WTC11 (cell line): ENCODE data around the gene TIMP4. TPM values are rescaled to one million over a fixed set of nuclear protein-coding genes. Genes with fewer than 3 reads are reported as not detected.

Experiments used
- ATAC-seq: fragments of 200-7000 bp; cut with Tn5 transposase; 2 replicates; pipeline ENCODE4 v1.10.0; 2021; ENCODE audit warnings: mild to moderate bottlenecking, moderate library complexity
- CTCF ChIA-PET: fragments of 300-600 bp; sonication (Branson Sonifier 250); formaldehyde crosslinking; loops from one replicate; lab custom pipeline; 2021; ENCODE audit warnings: antibody characterized with exemption; lab: Charles Lee
- POLR2A ChIA-PET: fragments of 350-600 bp; sonication (Branson Sonifier 250); formaldehyde crosslinking; loops from one replicate; lab custom pipeline; 2021; ENCODE audit warnings: antibody characterized with exemption; lab: Charles Lee
- DNase-seq: peaks from one replicate; pipeline ENCODE4 v3.0.0; 2021; ENCODE audit warnings: low spot score
- H3K27ac Mint-ChIP-seq: 2 replicates; pipeline ENCODE4 v1.8.0; 2021; ENCODE audit warnings: mixed read lengths
- H3K27me3 Mint-ChIP-seq: 2 replicates; pipeline ENCODE4 v1.8.0; 2021; ENCODE audit warnings: low read depth, mild to moderate bottlenecking, moderate library complexity, mixed read lengths
- H3K36me3 Mint-ChIP-seq: 2 replicates; pipeline ENCODE4 v1.8.0; 2021; ENCODE audit warnings: mixed read lengths
- H3K4me1 Mint-ChIP-seq: 2 replicates; pipeline ENCODE4 v1.8.0; 2022; ENCODE audit warnings: mixed read lengths
- H3K4me3 Mint-ChIP-seq: 2 replicates; pipeline ENCODE4 v1.8.0; 2021; ENCODE audit warnings: mild to moderate bottlenecking, moderate library complexity, mixed read lengths
- H3K9me3 Mint-ChIP-seq: 2 replicates; pipeline ENCODE4 v1.8.0; 2021; ENCODE audit warnings: mixed read lengths
- CBFB ChIP-seq: sonication (generic); formaldehyde crosslinking; IDR thresholded peaks from 2 replicates; pipeline ENCODE4 v1.8.1; 2022; ENCODE audit warnings: mild to moderate bottlenecking, low read depth, missing genetic modification reagents
- CREM ChIP-seq: sonication (generic); formaldehyde crosslinking; IDR thresholded peaks from 2 replicates; pipeline ENCODE4 v1.8.1; 2022; ENCODE audit warnings: mild to moderate bottlenecking, missing genetic modification reagents, moderate library complexity
- EMX1 ChIP-seq: fragments of 250-450 bp; sonication (Bioruptor Pico); IDR thresholded peaks from 2 replicates; pipeline ENCODE4 v1.8.0; 2021; ENCODE audit warnings: mild to moderate bottlenecking
- FOXJ3 ChIP-seq: sonication (generic); formaldehyde crosslinking; IDR thresholded peaks from 2 replicates; pipeline ENCODE4 v1.9.0; 2021; ENCODE audit warnings: missing genetic modification reagents, mild to moderate bottlenecking, borderline replicate concordance
- FOXP1 ChIP-seq: sonication (generic); formaldehyde crosslinking; IDR thresholded peaks from 2 replicates; pipeline ENCODE4 v1.8.0; 2022; ENCODE audit warnings: missing genetic modification reagents, mild to moderate bottlenecking, moderate library complexity, borderline replicate concordance
- HMGA2 ChIP-seq: fragments of 250-450 bp; sonication (Bioruptor Pico); IDR thresholded peaks from 2 replicates; pipeline ENCODE4 v1.4.0; 2021; ENCODE audit warnings: mild to moderate bottlenecking, moderate library complexity
- MYBL2 ChIP-seq: sonication (generic); formaldehyde crosslinking; IDR thresholded peaks from 2 replicates; pipeline ENCODE4 v1.8.1; 2023; ENCODE audit warnings: mild to moderate bottlenecking, moderate library complexity, missing genetic modification reagents
- NFE2L1 ChIP-seq: sonication (generic); formaldehyde crosslinking; IDR thresholded peaks from 2 replicates; pipeline ENCODE4 v1.8.1; 2023; ENCODE audit warnings: missing genetic modification reagents
- NR2C2 ChIP-seq: sonication (generic); formaldehyde crosslinking; IDR thresholded peaks from 2 replicates; pipeline ENCODE4 v1.8.0; 2022; ENCODE audit warnings: mild to moderate bottlenecking, missing genetic modification reagents
- RELA ChIP-seq: sonication (generic); formaldehyde crosslinking; IDR thresholded peaks from 2 replicates; pipeline ENCODE4 v1.8.1; 2022; ENCODE audit warnings: missing genetic modification reagents, mild to moderate bottlenecking, borderline replicate concordance
- SMAD4 ChIP-seq: sonication (generic); formaldehyde crosslinking; IDR thresholded peaks from 2 replicates; pipeline ENCODE4 v1.8.0; 2022; ENCODE audit warnings: mild to moderate bottlenecking, missing genetic modification reagents
- ZNF138 ChIP-seq: sonication (generic); formaldehyde crosslinking; conservative IDR thresholded peaks from 2 replicates; pipeline ENCODE4 v1.8.1; 2022; ENCODE audit warnings: mild to moderate bottlenecking, moderate library complexity, missing genetic modification reagents
- ZNF263 ChIP-seq: sonication (generic); formaldehyde crosslinking; IDR thresholded peaks from 2 replicates; pipeline ENCODE4 v1.8.1; 2022; ENCODE audit warnings: low read depth, mild to moderate bottlenecking, moderate library complexity, missing genetic modification reagents
- ZNF423 ChIP-seq: fragments of 250-450 bp; sonication (Bioruptor Pico); IDR thresholded peaks from 2 replicates; pipeline ENCODE4 v2.1.2; 2022; ENCODE audit warnings: mild to moderate bottlenecking, moderate library complexity
- total RNA-seq: library from RNA; stranded (reverse); gene quantifications from 3 replicates; pipeline ENCODE4 v1.2.3, GENCODE V29; 2021
- TF ChIP-seq, protein P1 (sequence below): fragments of 250-450 bp; sonication (Bioruptor Pico); IDR thresholded peaks from 2 replicates; pipeline ENCODE4 v1.9.0; 2021; ENCODE audit warnings: moderate library complexity, mild to moderate bottlenecking, inconsistent platforms, borderline replicate concordance
- TF ChIP-seq, protein P2 (sequence below): sonication (generic); formaldehyde crosslinking; IDR thresholded peaks from 2 replicates; pipeline ENCODE4 v1.8.0; 2022; ENCODE audit warnings: mild to moderate bottlenecking, missing genetic modification reagents
- TF ChIP-seq, protein P3 (sequence below): fragments of 200-600 bp; IDR thresholded peaks from 2 replicates; pipeline ENCODE4 v1.8.0; 2022; ENCODE audit warnings: antibody characterized with exemption
- TF ChIP-seq, protein P4 (sequence below): sonication (generic); formaldehyde crosslinking; IDR thresholded peaks from 2 replicates; pipeline ENCODE4 v1.8.1; 2023; ENCODE audit warnings: mild to moderate bottlenecking, missing genetic modification reagents, moderate library complexity
- TF ChIP-seq, protein P5 (sequence below): sonication (generic); formaldehyde crosslinking; IDR thresholded peaks from 2 replicates; pipeline ENCODE4 v1.8.0; 2023; ENCODE audit warnings: missing genetic modification reagents, mild to moderate bottlenecking, borderline replicate concordance
- TF ChIP-seq, protein P6 (sequence below): sonication (generic); formaldehyde crosslinking; conservative IDR thresholded peaks from 2 replicates; pipeline ENCODE4 v1.8.1; 2022; ENCODE audit warnings: mild to moderate bottlenecking, missing genetic modification reagents
- TF ChIP-seq, protein P7 (sequence below): sonication (generic); formaldehyde crosslinking; IDR thresholded peaks from 2 replicates; pipeline ENCODE4 v1.8.0; 2022; ENCODE audit warnings: mild to moderate bottlenecking, missing genetic modification reagents

The TIMP4 gene
- total RNA-seq, 1 experiment from 2014 or later = 11.8 TPM

DNA sequence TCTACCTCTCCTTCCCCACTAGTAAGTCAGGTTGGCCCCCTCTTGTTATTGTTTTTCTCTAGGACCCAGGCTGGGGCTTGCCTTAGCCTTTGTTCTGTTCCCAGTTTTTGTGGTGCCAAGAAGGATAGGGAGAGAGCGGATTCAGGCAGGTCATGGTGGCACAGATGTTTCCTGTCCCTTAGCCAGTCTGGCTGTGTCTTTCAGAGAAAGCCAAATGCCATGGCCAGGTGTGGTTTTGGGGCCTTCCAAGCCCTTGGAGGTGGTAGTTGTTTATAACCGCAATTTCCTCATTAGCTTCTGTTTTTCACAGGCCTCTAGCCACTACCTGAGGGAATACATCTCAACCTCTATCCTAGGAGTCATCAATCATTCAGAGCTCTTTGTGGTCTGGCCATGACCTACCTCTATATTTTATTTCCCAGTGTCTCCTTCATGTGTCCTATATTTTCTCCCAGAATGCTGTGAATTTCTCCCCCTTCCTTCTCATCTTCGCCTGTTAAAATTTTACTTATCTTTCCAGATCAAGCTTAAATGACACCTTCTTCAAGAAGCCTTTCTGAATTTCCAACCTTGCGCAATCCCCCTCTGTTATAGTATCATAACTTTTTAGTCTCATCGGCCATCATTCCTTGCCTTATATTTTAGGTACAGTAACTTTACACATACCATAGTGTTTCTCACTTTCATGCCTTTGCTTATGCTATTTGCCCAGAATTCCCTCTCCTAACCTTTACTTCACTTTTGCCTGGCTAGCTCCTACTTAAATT is 38.2 kb downstream of the TIMP4 start (continued):
- TF ChIP-seq, protein P1, sequence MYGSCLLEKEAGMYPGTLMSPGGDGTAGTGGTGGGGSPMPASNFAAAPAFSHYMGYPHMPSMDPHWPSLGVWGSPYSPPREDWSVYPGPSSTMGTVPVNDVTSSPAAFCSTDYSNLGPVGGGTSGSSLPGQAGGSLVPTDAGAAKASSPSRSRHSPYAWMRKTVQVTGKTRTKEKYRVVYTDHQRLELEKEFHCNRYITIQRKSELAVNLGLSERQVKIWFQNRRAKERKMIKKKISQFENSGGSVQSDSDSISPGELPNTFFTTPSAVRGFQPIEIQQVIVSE (CRISPR knock-in tag) = no peak
- TF ChIP-seq EMX1 (CRISPR knock-in tag) (no peak), RELA (no peak), CBFB (CRISPR knock-in tag) (no peak), HMGA2 (CRISPR knock-in tag) (no peak), FOXP1 (CRISPR knock-in tag) (no peak), ZNF423 (CRISPR knock-in tag) (no peak), MYBL2 (CRISPR knock-in tag) (no peak)
- TF ChIP-seq, protein P2, sequence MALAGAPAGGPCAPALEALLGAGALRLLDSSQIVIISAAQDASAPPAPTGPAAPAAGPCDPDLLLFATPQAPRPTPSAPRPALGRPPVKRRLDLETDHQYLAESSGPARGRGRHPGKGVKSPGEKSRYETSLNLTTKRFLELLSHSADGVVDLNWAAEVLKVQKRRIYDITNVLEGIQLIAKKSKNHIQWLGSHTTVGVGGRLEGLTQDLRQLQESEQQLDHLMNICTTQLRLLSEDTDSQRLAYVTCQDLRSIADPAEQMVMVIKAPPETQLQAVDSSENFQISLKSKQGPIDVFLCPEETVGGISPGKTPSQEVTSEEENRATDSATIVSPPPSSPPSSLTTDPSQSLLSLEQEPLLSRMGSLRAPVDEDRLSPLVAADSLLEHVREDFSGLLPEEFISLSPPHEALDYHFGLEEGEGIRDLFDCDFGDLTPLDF (CRISPR knock-in tag) = no peak
- TF ChIP-seq, protein P3, sequence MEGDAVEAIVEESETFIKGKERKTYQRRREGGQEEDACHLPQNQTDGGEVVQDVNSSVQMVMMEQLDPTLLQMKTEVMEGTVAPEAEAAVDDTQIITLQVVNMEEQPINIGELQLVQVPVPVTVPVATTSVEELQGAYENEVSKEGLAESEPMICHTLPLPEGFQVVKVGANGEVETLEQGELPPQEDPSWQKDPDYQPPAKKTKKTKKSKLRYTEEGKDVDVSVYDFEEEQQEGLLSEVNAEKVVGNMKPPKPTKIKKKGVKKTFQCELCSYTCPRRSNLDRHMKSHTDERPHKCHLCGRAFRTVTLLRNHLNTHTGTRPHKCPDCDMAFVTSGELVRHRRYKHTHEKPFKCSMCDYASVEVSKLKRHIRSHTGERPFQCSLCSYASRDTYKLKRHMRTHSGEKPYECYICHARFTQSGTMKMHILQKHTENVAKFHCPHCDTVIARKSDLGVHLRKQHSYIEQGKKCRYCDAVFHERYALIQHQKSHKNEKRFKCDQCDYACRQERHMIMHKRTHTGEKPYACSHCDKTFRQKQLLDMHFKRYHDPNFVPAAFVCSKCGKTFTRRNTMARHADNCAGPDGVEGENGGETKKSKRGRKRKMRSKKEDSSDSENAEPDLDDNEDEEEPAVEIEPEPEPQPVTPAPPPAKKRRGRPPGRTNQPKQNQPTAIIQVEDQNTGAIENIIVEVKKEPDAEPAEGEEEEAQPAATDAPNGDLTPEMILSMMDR = no peak

DNA sequence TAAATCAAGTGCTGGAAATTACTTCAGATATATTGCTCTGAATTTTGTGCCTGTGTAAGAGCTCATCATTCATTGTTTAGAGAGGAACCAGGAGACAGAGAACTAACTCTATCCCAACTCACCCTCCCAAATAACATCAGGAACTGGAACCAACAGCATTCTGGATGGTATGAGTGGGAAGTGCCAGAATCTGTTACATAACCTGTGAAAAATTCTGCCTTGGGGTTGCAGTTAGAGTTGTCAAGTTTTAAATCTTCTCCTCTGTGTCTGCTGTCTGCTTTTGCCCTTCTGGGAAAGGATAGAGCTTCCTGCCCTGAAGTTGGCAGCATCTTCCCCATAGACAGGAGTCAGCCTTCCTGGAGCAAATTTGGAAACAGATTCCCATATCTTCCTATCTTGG is 41.2 kb downstream of the TIMP4 start:
- ChIA-PET CTCF (no interaction called here), POLR2A (no interaction called here)
- TF ChIP-seq, protein P3 = no peak
- TF ChIP-seq CREM (CRISPR knock-in tag) = no peak
- TF ChIP-seq SMAD4 (CRISPR knock-in tag) = no peak
- TF ChIP-seq, protein P4, sequence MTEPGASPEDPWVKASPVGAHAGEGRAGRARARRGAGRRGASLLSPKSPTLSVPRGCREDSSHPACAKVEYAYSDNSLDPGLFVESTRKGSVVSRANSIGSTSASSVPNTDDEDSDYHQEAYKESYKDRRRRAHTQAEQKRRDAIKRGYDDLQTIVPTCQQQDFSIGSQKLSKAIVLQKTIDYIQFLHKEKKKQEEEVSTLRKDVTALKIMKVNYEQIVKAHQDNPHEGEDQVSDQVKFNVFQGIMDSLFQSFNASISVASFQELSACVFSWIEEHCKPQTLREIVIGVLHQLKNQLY (CRISPR knock-in tag) = no peak
- TF ChIP-seq ZNF138 = no peak
- no peak for TF ChIP-seq ZNF263 (CRISPR knock-in tag)

DNA sequence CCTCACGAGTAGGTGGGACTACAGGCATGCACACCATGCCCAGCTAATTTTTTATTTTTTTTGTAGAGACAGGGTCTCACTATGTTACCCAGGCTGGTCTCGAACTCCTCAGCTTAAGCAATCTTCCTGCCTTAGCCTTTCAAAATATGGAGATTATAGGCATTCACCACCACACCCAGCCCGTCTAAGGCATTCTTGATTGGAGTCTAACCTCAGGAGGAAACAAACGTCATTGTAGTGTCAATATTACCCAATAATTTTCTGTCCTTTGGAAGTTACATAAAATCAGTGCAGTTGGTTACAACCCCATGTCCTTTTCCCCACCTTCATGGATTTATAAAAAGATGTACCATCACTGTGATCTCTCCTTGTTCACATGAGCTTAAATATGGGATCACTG is 41.8 kb downstream of the TIMP4 start:
- Mint-ChIP-seq H3K27me3 (no peaks in the 10 kb centered on the region), H3K36me3 (no peaks in the 10 kb centered on the region), H3K4me1 (no peaks in the 10 kb centered on the region), H3K4me3 (no peak overlapping the region), H3K27ac (no peak overlapping the region), H3K9me3 (peaks cover 2% of the 10 kb centered on the region)
- ATAC-seq (no peak), DNase-seq (no peak)
- ChIA-PET POLR2A (interaction anchor here (0.6 kb wide), 1 partner anchor 121 kb away, joined by 3 read pairs; no protein-coding TSS in a partner anchor), CTCF (interaction anchor here (1.3 kb wide), 1 partner anchor 8 kb away, joined by 4 read pairs; no protein-coding TSS in a partner anchor)
- TF ChIP-seq, protein P5, sequence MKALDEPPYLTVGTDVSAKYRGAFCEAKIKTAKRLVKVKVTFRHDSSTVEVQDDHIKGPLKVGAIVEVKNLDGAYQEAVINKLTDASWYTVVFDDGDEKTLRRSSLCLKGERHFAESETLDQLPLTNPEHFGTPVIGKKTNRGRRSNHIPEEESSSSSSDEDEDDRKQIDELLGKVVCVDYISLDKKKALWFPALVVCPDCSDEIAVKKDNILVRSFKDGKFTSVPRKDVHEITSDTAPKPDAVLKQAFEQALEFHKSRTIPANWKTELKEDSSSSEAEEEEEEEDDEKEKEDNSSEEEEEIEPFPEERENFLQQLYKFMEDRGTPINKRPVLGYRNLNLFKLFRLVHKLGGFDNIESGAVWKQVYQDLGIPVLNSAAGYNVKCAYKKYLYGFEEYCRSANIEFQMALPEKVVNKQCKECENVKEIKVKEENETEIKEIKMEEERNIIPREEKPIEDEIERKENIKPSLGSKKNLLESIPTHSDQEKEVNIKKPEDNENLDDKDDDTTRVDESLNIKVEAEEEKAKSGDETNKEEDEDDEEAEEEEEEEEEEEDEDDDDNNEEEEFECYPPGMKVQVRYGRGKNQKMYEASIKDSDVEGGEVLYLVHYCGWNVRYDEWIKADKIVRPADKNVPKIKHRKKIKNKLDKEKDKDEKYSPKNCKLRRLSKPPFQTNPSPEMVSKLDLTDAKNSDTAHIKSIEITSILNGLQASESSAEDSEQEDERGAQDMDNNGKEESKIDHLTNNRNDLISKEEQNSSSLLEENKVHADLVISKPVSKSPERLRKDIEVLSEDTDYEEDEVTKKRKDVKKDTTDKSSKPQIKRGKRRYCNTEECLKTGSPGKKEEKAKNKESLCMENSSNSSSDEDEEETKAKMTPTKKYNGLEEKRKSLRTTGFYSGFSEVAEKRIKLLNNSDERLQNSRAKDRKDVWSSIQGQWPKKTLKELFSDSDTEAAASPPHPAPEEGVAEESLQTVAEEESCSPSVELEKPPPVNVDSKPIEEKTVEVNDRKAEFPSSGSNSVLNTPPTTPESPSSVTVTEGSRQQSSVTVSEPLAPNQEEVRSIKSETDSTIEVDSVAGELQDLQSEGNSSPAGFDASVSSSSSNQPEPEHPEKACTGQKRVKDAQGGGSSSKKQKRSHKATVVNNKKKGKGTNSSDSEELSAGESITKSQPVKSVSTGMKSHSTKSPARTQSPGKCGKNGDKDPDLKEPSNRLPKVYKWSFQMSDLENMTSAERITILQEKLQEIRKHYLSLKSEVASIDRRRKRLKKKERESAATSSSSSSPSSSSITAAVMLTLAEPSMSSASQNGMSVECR (CRISPR knock-in tag) = no peak
- TF ChIP-seq, protein P6, sequence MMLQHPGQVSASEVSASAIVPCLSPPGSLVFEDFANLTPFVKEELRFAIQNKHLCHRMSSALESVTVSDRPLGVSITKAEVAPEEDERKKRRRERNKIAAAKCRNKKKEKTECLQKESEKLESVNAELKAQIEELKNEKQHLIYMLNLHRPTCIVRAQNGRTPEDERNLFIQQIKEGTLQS (CRISPR knock-in tag) = no peak
- TF ChIP-seq, protein P7, sequence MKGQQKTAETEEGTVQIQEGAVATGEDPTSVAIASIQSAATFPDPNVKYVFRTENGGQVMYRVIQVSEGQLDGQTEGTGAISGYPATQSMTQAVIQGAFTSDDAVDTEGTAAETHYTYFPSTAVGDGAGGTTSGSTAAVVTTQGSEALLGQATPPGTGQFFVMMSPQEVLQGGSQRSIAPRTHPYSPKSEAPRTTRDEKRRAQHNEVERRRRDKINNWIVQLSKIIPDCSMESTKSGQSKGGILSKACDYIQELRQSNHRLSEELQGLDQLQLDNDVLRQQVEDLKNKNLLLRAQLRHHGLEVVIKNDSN (CRISPR knock-in tag) = no peak
- TF ChIP-seq FOXJ3 (CRISPR knock-in tag) (no peak), NFE2L1 (no peak), NR2C2 (CRISPR knock-in tag) (no peak)

More for the DNA sequence above, 41.2 kb downstream of the TIMP4 start:
- Mint-ChIP-seq H3K4me1 (no peaks in the 10 kb centered on the region), H3K4me3 (no peak overlapping the region), H3K36me3 (no peaks in the 10 kb centered on the region), H3K27ac (no peak overlapping the region), H3K27me3 (no peaks in the 10 kb centered on the region), H3K9me3 (no peaks in the 10 kb centered on the region)
- ATAC-seq (no peak), DNase-seq (no peak)
